HG03520 (cell line): ENCODE measurements around the gene NRXN3.

Experiments
- ATAC-seq: cut with Tn5 transposase; IDR thresholded peaks from one replicate; pipeline ENCODE4 v1.9.1; 2021; ENCODE audit warnings: mild to moderate bottlenecking, moderate library complexity; ENCODE audit not compliant: unreplicated experiment

NRXN3 gene

GRCh38 chr14:79544698-79545070 is 1374.5 kb downstream of the NRXN3 start:
- ATAC-seq: no peak

- no peak for ATAC-seq
Measured at GRCh38 chr14:79548836-79549235, 1378.7 kb downstream of the NRXN3 start.

DNA sequence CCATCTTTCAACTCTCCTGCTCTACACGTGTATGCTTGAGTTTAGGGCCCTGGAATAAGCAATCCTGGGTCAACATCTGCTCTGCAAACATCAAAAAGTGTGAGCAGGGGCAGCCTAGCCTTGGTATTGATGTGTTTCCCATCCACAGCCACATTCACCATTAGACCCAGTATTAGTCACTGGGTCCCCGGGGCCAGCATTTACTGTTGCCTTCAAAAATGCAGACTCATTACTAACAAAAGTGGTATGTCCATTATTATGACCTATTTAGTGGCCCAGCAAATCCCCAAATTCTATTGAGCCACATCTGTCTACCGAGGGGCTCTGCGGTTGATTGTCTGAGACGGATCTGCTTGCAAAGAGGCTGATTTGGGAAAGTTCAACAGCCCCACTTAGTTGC is 1379.3 kb downstream of the NRXN3 start:
- ATAC-seq: no peak

DNA sequence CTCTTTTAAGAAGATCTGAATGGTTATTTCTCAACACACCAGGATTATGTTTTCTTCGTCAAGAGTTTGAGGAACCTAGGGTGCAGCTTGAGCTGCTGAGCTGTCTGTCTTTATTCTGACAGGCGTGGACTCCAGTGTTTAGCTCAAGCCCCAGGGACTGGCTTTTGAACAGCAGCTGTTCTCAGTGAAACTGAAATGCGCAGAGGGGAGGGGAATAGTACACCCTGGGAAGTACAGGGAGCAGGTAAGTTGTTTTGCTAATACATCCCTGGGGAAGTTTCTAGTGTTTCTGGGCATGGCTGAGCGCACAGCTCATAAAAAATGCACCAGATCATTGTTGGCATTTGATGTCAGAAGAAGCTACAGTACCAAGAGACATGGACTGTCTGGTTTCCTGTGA is 1381.3 kb downstream of the NRXN3 start:
- no peak for ATAC-seq

GRCh38 chr14:79552778-79553177 is 1382.6 kb downstream of the NRXN3 start:
- ATAC-seq: no peak

- no peak for ATAC-seq
Measured at GRCh38 chr14:79554816-79555215, 1384.6 kb downstream of the NRXN3 start.

DNA sequence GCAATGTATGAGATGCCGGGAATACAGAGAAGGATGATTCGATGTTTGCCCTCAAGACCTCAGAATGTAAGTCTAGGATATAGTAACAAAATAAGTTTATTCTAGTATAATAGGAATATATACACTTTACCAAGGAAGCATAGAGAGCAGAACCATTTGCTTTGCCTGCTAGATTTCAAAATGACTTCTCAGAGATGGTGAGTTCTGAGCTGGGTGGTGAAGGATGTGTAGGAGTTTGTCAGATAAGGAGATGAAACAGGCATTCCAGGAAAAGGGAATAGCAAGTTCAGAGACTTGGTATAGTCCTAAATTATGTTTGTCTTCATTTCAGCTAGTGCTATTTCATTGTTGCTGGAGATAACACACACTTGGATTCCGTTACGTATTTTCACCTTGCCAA is 1385.3 kb downstream of the NRXN3 start:
- ATAC-seq: no peak

GRCh38 chr14:79557309-79557708 is 1387.1 kb downstream of the NRXN3 start:
- no peak for ATAC-seq

DNA sequence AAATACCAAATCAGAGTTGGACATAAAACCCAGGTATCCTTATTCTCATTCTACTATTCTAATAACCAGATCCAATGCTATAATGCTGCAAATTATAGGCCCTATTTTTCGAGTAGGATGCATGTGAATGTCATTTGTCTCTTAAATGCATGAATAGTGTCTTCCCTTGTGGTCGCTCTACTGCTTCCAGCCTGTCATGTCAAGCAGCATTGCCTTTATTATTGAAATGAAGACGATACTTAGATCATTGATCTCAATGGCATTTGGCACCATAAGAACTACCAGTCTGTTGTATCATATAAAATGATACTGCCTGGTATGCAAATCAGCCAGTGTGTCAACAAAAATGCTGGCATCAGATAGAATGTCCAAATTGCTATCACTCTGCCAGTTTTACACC is 1392.0 kb downstream of the NRXN3 start:
- ATAC-seq: no peak

DNA sequence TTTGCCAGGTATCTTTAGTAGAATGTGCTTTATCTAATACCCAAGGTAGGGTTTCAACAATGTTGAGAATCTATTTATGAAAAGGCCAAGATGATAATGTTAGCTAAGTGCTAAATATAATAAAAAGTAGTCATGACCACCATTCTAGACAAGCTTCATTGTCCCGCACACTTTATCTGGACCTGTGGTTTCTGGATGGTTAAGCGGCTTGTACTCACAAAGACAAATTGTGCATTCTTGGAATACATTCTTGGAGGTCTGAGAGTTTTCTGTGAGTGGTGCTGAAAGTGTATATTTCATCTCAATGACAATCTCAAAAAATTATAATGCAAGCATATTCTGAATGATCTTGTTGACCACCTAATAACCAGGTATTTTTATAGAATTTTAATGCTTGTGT is 1394.2 kb downstream of the NRXN3 start:
- no peak for ATAC-seq

GRCh38 chr14:79567306-79567705 is 1397.1 kb downstream of the NRXN3 start:
- no peak for ATAC-seq

DNA sequence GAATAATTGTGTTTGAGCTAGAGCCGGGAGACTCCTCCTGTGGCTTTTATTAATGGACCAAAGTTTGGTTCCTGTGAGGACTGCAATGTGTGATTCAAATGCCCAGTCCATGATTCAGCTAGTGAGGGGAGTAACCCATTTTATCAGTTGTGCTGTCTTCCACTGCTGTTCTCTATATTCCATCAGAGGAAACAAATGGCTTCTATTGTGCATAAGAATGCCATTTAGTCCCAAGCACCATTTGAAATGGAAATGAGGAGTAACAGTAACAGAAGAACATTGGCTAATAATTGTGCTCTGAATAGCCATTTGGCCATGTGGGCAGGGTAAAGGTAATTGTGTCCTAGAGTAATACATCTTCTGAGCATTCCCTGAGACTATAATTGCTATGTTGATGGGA is 1398.4 kb downstream of the NRXN3 start:
- no peak for ATAC-seq

DNA sequence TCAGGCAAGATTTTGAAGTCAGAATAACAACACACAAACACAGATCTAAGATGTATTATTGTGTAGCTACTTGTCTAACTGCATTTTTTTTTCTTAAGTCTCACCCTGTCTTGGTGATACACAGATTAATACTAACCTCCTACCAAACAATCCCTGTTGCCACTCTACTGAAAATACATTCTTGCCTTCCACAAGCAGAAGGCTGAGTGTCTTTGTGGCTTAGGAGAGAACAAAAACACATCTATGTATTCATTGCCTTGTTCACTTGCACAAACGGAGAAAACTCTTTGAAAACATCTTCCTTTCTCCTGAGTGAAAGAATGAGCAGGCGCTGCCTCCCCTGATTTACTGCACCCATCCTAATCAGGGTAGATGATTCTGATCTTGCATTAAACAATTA is 1398.9 kb downstream of the NRXN3 start:
- ATAC-seq: no peak

- no peak for ATAC-seq
Measured at GRCh38 chr14:79570648-79571047, 1400.5 kb downstream of the NRXN3 start.

- ATAC-seq: no peak
Measured at GRCh38 chr14:79571366-79571765, 1401.2 kb downstream of the NRXN3 start.

GRCh38 chr14:79573486-79573885 is 1403.3 kb downstream of the NRXN3 start:
- no peak for ATAC-seq

GRCh38 chr14:79575032-79575431 is 1404.9 kb downstream of the NRXN3 start:
- ATAC-seq: no peak

GRCh38 chr14:79576424-79576823 is 1406.3 kb downstream of the NRXN3 start:
- ATAC-seq: no peak

DNA sequence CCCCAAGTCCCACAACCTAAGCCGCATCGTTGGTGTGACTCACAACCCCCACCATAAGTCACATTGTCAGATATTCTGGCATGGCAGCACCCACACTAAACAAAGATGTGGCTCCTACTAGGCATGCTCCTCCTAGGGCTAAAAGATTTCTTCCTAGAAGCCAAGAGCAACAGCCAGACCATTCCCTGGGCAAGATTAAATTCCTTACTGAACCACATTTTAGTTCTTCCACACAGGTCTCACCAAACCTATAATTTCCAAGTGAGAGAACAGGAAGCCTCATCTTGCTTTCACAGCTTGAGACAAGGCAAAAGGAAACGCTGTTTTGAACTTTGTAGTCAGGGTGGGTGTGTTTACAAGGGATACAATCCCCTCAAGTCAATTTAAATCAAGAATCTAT is 1408.3 kb downstream of the NRXN3 start:
- ATAC-seq: no peak

DNA sequence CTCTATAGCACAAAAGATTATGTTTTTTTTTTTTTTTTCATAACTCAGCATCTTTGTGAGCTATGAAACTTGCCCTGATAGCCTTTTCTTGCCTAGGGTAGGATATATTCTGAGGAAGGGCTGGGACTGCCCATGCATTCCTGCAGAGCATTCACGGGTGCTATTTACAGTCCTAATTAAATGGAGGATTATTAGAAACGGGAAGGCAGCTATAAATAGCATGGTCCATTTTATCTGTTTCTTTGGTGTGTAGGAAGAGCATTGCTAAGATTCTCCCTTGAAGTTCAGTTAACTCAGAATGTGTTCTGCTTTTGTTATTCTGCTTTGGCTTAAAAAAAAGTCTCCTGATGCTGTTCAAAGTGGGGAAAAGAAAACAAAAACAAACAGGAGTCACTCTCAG is 1410.2 kb downstream of the NRXN3 start:
- no peak for ATAC-seq

- ATAC-seq: no peak
Measured at GRCh38 chr14:79580906-79581305, 1410.7 kb downstream of the NRXN3 start.

DNA sequence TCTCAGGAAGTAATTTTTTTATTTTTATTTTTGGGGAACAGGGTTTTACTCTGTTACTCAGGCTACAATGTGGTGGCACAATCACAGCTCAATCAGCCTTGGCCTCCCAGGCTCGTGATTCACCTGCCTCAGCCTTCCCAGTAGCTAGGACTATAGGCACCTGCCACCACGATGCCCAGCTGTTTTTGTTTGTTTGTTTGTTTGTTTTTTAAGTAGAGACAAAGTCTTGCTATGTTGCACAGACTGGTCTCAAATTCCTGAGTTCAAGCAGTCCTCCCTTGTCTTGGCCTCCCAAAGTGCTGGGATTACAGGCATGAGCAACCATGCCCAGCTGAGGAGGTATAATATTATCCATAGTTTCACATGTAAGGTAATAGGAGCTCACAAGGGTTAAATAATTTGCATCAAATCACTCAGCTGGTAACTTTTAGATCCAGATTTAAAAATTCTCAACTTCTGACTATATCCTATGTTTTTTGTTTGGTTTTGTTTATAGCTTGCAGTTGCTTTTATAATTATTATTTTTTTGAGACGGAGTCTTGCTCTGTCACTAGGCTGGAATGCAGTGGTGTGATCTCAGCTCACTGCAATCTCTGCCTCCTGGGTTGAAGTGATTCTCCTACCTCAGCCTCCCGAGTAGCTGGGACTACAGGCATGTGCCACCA is 1411.9 kb downstream of the NRXN3 start:
- no peak for ATAC-seq

- ATAC-seq: no peak
Measured at GRCh38 chr14:79583738-79584408, 1413.7 kb downstream of the NRXN3 start.
